Upper lobe of left lung (tissue), 6 donors: ENCODE measurements around the gene KIAA0825. TPM values are rescaled to one million over a fixed set of nuclear protein-coding genes. Genes with fewer than 3 reads are reported as not detected.

Experiments
- ATAC-seq, 2 donors: fragments of 200-7000 bp; cut with Tn5 transposase; one replicate each; pipeline ENCODE4 v1.9.1; 2022; ENCODE audit warnings: mild to moderate bottlenecking in 2 of 2, moderate library complexity in 2 of 2; ENCODE audit not compliant: low FRiP score in 2 of 2
- DNase-seq, 2 donors: peaks; one replicate each; pipeline ENCODE4 v3.0.0-alpha.2; 2019 to 2020
- H3K27ac ChIP-seq, 4 donors: fragments of 200-600 bp; sonication (generic); one replicate each; pipeline ENCODE4 v1.5.1; 2016 to 2019
- H3K27me3 ChIP-seq, 4 donors: fragments of 200-600 bp; sonication (generic); one replicate each; pipeline ENCODE4 v1.5.1; 2017 to 2019
- H3K36me3 ChIP-seq, 4 donors: fragments of 200-600 bp; sonication (generic); one replicate each; pipeline ENCODE4 v1.5.1; 2016 to 2019
- H3K4me1 ChIP-seq, 4 donors: fragments of 200-600 bp; sonication (generic); one replicate each; pipeline ENCODE4 v1.5.1; 2018 to 2019
- H3K4me3 ChIP-seq, 4 donors: fragments of 200-600 bp; sonication (generic); one replicate each; pipeline ENCODE4 v1.5.1; 2017 to 2019; ENCODE audit warnings: mild to moderate bottlenecking in 2 of 4, moderate library complexity in 1 of 4
- H3K9me3 ChIP-seq, 4 donors: fragments of 200-600 bp; sonication (generic); one replicate each; pipeline ENCODE4 v1.5.1; 2018 to 2019
- CTCF ChIP-seq, 6 experiments: fragments of 450-650 bp in 4 of 6; fragments of 200-600 bp in 2 of 6; sonication (generic) in 2 of 6; IDR thresholded peaks; one replicate each; pipeline ENCODE4 v1.5.1; 2016 to 2019; ENCODE audit warnings: antibody characterized with exemption in 6 of 6
- EP300 ChIP-seq, 4 donors: sonication (generic); formaldehyde crosslinking; IDR thresholded peaks; one replicate each; pipeline ENCODE4 v1.5.1; 2017; ENCODE audit warnings: antibody characterized with exemption in 4 of 4, control low read depth in 2 of 4
- POLR2A ChIP-seq, 4 donors: fragments of 450-650 bp; IDR thresholded peaks; one replicate each; pipeline ENCODE4 v1.5.1; 2016 to 2017; ENCODE audit warnings: antibody characterized with exemption in 4 of 4, mild to moderate bottlenecking in 2 of 4
- POLR2AphosphoS5 ChIP-seq, 2 donors: sonication (generic); formaldehyde crosslinking; IDR thresholded peaks; one replicate each; pipeline ENCODE4 v1.5.1; 2017; ENCODE audit warnings: antibody characterized with exemption in 2 of 2
- WGBS, 2 donors: methylation state at CpG; one replicate each; pipeline ENCODE4 v1.1.5; 2017 to 2018; 5-methylcytosine and 5-hydroxymethylcytosine counted together
- total RNA-seq, 6 donors: library from RNA; depleted of rRNA in 4 of 6; stranded (reverse); fragments of >200 nt in 4 of 6; gene quantifications; one replicate each; pipeline versions ENCODE4 v1.1.0 to v1.2.1, GENCODE V29; 2016 to 2021
- donor health status: DM: no; HTN: no; CAD: no; lungs with moderate emphysema.
- donor health status: DM: no; HTN: yes; CAD: no; lungs with severe emphysema.

KIAA0825 gene
- total RNA-seq, 6 donors from 2014 or later, result 3.8 to 19.1 (median 6.6) TPM

GRCh38 chr5:94620256-94620655 lies 1.9 kb upstream of the KIAA0825 start:
- no peaks in the 10 kb centered on the region for H3K27me3 ChIP-seq
- H3K4me3 ChIP-seq, result no peak overlapping the region
- peaks cover 17 to 26% (median 19%) of the 10 kb centered on the region in 4 donors for H3K4me1 ChIP-seq
- no peak overlapping the region for H3K27ac ChIP-seq
- ATAC-seq (no peak), DNase-seq (no peak)
- TF ChIP-seq POLR2AphosphoS5 (IDR thresholded peaks at IDR 0.05) (no peak), EP300 (IDR thresholded peaks at IDR 0.05) (no peak), POLR2A (IDR thresholded peaks at IDR 0.05) (no peak), CTCF (IDR thresholded peaks at IDR 0.05) (no peak)
- WGBS, 2 donors, result 84 to 94% methylated on average over 5 of the region's 5 CpGs
- no peaks in the 10 kb centered on the region for H3K36me3 ChIP-seq
- no peaks in the 10 kb centered on the region for H3K9me3 ChIP-seq

GRCh38 chr5:94618029-94618492 lies 343 bp downstream of the KIAA0825 start:
- DNase-seq (peak; percentile 46 to 86), ATAC-seq (peak; percentile 83 to 90)
- TF ChIP-seq CTCF (IDR thresholded peaks at IDR 0.05) (no peak), EP300 (IDR thresholded peaks at IDR 0.05) (peak in 1 of 4 donors; percentile 66), POLR2AphosphoS5 (IDR thresholded peaks at IDR 0.05) (peak in 1 of 2 donors; percentile 60)
- no peaks in the 10 kb centered on the region for H3K9me3 ChIP-seq
- H3K27me3 ChIP-seq, result no peaks in the 10 kb centered on the region
- 1% methylated on average over 12 to 23 of the region's 23 CpGs for WGBS, 2 donors
- H3K4me1 ChIP-seq, result peaks cover 14 to 26% (median 19%) of the 10 kb centered on the region in 4 donors
- no peaks in the 10 kb centered on the region for H3K36me3 ChIP-seq
- peak overlapping the region; percentile 62 to 94 (median 84) for H3K4me3 ChIP-seq
- H3K27ac ChIP-seq, result peak overlapping the region; percentile 79 to 90 (median 84)

GRCh38 chr5:94615862-94616261 lies 2.5 kb downstream of the KIAA0825 start:
- H3K4me1 ChIP-seq, result peaks cover 14 to 26% (median 19%) of the 10 kb centered on the region in 4 donors
- no peaks in the 10 kb centered on the region for H3K27me3 ChIP-seq
- H3K27ac ChIP-seq, result no peak overlapping the region
- no peak for DNase-seq
- 89 to 96% methylated on average over 3 of the region's 3 CpGs for WGBS, 2 donors
- ATAC-seq, result no peak
- no peak overlapping the region for H3K4me3 ChIP-seq
- TF ChIP-seq POLR2A (IDR thresholded peaks at IDR 0.05) (no peak), CTCF (IDR thresholded peaks at IDR 0.05) (no peak), EP300 (IDR thresholded peaks at IDR 0.05) (no peak), POLR2AphosphoS5 (IDR thresholded peaks at IDR 0.05) (no peak)
- no peaks in the 10 kb centered on the region for H3K9me3 ChIP-seq
- H3K36me3 ChIP-seq, result no peaks in the 10 kb centered on the region

GRCh38 chr5:94614156-94614805 lies 4.1 kb downstream of the KIAA0825 start:
- no peaks in the 10 kb centered on the region for H3K27me3 ChIP-seq
- H3K36me3 ChIP-seq, result no peaks in the 10 kb centered on the region
- no peak for DNase-seq
- H3K4me3 ChIP-seq, result no peak overlapping the region
- no peak for TF ChIP-seq POLR2A (IDR thresholded peaks at IDR 0.05)
- no peak for TF ChIP-seq EP300 (IDR thresholded peaks at IDR 0.05)
- TF ChIP-seq POLR2AphosphoS5 (IDR thresholded peaks at IDR 0.05), result no peak
- no peak for TF ChIP-seq CTCF (IDR thresholded peaks at IDR 0.05)
- no peaks in the 10 kb centered on the region for H3K9me3 ChIP-seq
- peaks cover 7 to 18% (median 12%) of the 10 kb centered on the region in 4 donors for H3K4me1 ChIP-seq
- no peak overlapping the region for H3K27ac ChIP-seq
- no peak for ATAC-seq
- WGBS, 2 donors, result 91 to 95% methylated on average over 2 of the region's 2 CpGs

- H3K36me3 ChIP-seq, result no peaks in the 10 kb centered on the region
- 78 to 80% methylated on average over 2 of the region's 2 CpGs for WGBS, 2 donors
- DNase-seq, result no peak
- H3K27ac ChIP-seq, result no peak overlapping the region
- H3K4me1 ChIP-seq, result peaks cover 6 to 12% (median 9%) of the 10 kb centered on the region in 4 donors
- H3K9me3 ChIP-seq, result no peaks in the 10 kb centered on the region
- no peak for ATAC-seq
- no peak overlapping the region for H3K4me3 ChIP-seq
- H3K27me3 ChIP-seq, result no peaks in the 10 kb centered on the region
- TF ChIP-seq POLR2A (IDR thresholded peaks at IDR 0.05) (no peak), EP300 (IDR thresholded peaks at IDR 0.05) (no peak), CTCF (IDR thresholded peaks at IDR 0.05) (no peak), POLR2AphosphoS5 (IDR thresholded peaks at IDR 0.05) (no peak)
Observed at GRCh38 chr5:94613583-94613982, 4.8 kb downstream of the KIAA0825 start.
